HEK293 (cell line): ENCODE data around the gene MTIF2.

ENCODE experiments used
- CTCF ChIA-PET: fragments of 350-600 bp; formaldehyde crosslinking; extraction: SDS; loops from one replicate; lab custom pipeline; 2021; ENCODE audit warnings: antibody characterized with exemption; lab: Yijun Ruan, JAX
- POLR2A ChIA-PET: fragments of 300-600 bp; formaldehyde crosslinking; extraction: SDS; loops from one replicate; lab custom pipeline; 2020; ENCODE audit warnings: antibody characterized with exemption, inconsistent platforms; lab: Yijun Ruan, JAX
- H3K27ac ChIP-seq: fragments of 200-500 bp; sonication (Bioruptor generic); 2 replicates; pipeline ENCODE4 v1.5.1; 2014; ENCODE audit warnings: low read depth, low read length, control low read depth, inconsistent platforms; ENCODE audit errors: extremely low read depth
- H3K36me3 ChIP-seq, 2 experiments: fragments of 200-500 bp in 1 of 2; sonication (Bioruptor generic) in 1 of 2; 1 replicate in 1 of 2; 2 replicates in 1 of 2; pipeline ENCODE4 v1.5.1; 2014 to 2017; ENCODE audit warnings: inconsistent platforms in 2 of 2, low read length in 2 of 2; ENCODE audit not compliant: control insufficient read depth in 2 of 2, insufficient read depth in 1 of 2
- H3K4me1 ChIP-seq: fragments of 200-500 bp; sonication (Bioruptor generic); 2 replicates; pipeline ENCODE4 v1.5.1; 2014; ENCODE audit warnings: mild to moderate bottlenecking, low read length, inconsistent platforms; ENCODE audit not compliant: control insufficient read depth, insufficient read depth
- H3K4me3 ChIP-seq: 2 replicates; pipeline ENCODE4 v1.5.1; 2011; ENCODE audit warnings: low read depth, mild to moderate bottlenecking, control low read depth, low read length, moderate library complexity
- H3K9me3 ChIP-seq: fragments of 200-500 bp; sonication (Bioruptor generic); 2 replicates; pipeline ENCODE4 v1.5.1; 2014; ENCODE audit warnings: low read depth, low read length, inconsistent platforms; ENCODE audit not compliant: control insufficient read depth, insufficient read depth
- AEBP2 ChIP-seq: fragments of 450-650 bp; formaldehyde crosslinking; IDR thresholded peaks from 2 replicates; pipeline ENCODE4 v1.5.1; 2016; ENCODE audit warnings: missing biosample characterization, missing genetic modification characterization, borderline replicate concordance
- BCL11A ChIP-seq: fragments of 450-650 bp; formaldehyde crosslinking; IDR thresholded peaks from 2 replicates; pipeline ENCODE4 v1.5.1; 2016; ENCODE audit warnings: low read depth, missing biosample characterization, missing genetic modification characterization
- GLIS2 ChIP-seq: fragments of 450-650 bp; formaldehyde crosslinking; IDR thresholded peaks from 2 replicates; pipeline ENCODE4 v1.5.1; 2016; ENCODE audit warnings: missing biosample characterization, missing genetic modification characterization
- HOXC10 ChIP-seq: sonication (generic); formaldehyde crosslinking; IDR thresholded peaks from 2 replicates; pipeline ENCODE4 v1.8.1; 2023; ENCODE audit warnings: mild to moderate bottlenecking, missing genetic modification reagents
- SP7 ChIP-seq: fragments of 450-650 bp; formaldehyde crosslinking; IDR thresholded peaks from 2 replicates; pipeline ENCODE4 v1.5.1; 2016; ENCODE audit warnings: missing biosample characterization, missing genetic modification characterization
- WT1 ChIP-seq: fragments of 450-650 bp; formaldehyde crosslinking; IDR thresholded peaks from 2 replicates; pipeline ENCODE4 v1.5.1; 2016; ENCODE audit warnings: missing biosample characterization, missing genetic modification characterization
- YY2 ChIP-seq: fragments of 450-650 bp; formaldehyde crosslinking; IDR thresholded peaks from 2 replicates; pipeline ENCODE4 v1.5.1; 2016; ENCODE audit warnings: missing biosample characterization, missing genetic modification characterization
- ZFP3 ChIP-seq: fragments of 450-650 bp; formaldehyde crosslinking; IDR thresholded peaks from 2 replicates; pipeline ENCODE4 v1.5.1; 2016; ENCODE audit warnings: low read depth, missing biosample characterization, missing genetic modification characterization
- ZNF132 ChIP-seq: fragments of 450-650 bp; formaldehyde crosslinking; IDR thresholded peaks from 2 replicates; pipeline ENCODE4 v1.5.1; 2017; ENCODE audit warnings: missing biosample characterization, missing genetic modification characterization, borderline replicate concordance
- ZNF148 ChIP-seq: fragments of 450-650 bp; formaldehyde crosslinking; IDR thresholded peaks from 2 replicates; pipeline ENCODE4 v1.5.0; 2017; ENCODE audit warnings: missing biosample characterization, missing genetic modification characterization, borderline replicate concordance
- ZNF18 ChIP-seq: fragments of 450-650 bp; formaldehyde crosslinking; IDR thresholded peaks from 2 replicates; pipeline ENCODE4 v1.5.1; 2016; ENCODE audit warnings: missing biosample characterization, missing genetic modification characterization
- ZNF221 ChIP-seq: fragments of 450-650 bp; formaldehyde crosslinking; IDR thresholded peaks from 2 replicates; pipeline ENCODE4 v1.5.1; 2017; ENCODE audit warnings: missing biosample characterization, missing genetic modification characterization, borderline replicate concordance
- ZNF223 ChIP-seq: fragments of 450-650 bp; formaldehyde crosslinking; IDR thresholded peaks from 2 replicates; pipeline ENCODE4 v1.5.1; 2016; ENCODE audit warnings: missing biosample characterization, missing genetic modification characterization
- ZNF324 ChIP-seq: fragments of 450-650 bp; formaldehyde crosslinking; IDR thresholded peaks from 2 replicates; pipeline ENCODE4 v1.5.1; 2016; ENCODE audit warnings: missing biosample characterization, missing genetic modification characterization
- ZNF354C ChIP-seq: fragments of 450-650 bp; formaldehyde crosslinking; IDR thresholded peaks from 2 replicates; pipeline ENCODE4 v1.5.1; 2016; ENCODE audit warnings: missing biosample characterization, missing genetic modification characterization, low read depth, borderline replicate concordance
- ZNF37A ChIP-seq: fragments of 450-650 bp; IDR thresholded peaks from 2 replicates; pipeline ENCODE4 v1.5.1; 2018; ENCODE audit warnings: missing biosample characterization, missing genetic modification characterization
- ZNF404 ChIP-seq: fragments of 450-650 bp; formaldehyde crosslinking; IDR thresholded peaks from 2 replicates; pipeline ENCODE4 v1.5.1; 2017; ENCODE audit warnings: missing biosample characterization, missing genetic modification characterization
- ZNF48 ChIP-seq: fragments of 450-650 bp; formaldehyde crosslinking; IDR thresholded peaks from 2 replicates; pipeline ENCODE4 v1.5.1; 2016; ENCODE audit warnings: missing biosample characterization, missing genetic modification characterization
- ZNF561 ChIP-seq: fragments of 450-650 bp; IDR thresholded peaks from 2 replicates; pipeline ENCODE4 v1.5.1; 2018; ENCODE audit warnings: missing biosample characterization, missing genetic modification characterization, borderline replicate concordance
- ZNF76 ChIP-seq: fragments of 450-650 bp; formaldehyde crosslinking; IDR thresholded peaks from 2 replicates; pipeline ENCODE4; 2016; ENCODE audit warnings: low read depth, missing biosample characterization, missing genetic modification characterization, borderline replicate concordance
- TF ChIP-seq, protein P1 (sequence below): fragments of 450-650 bp; formaldehyde crosslinking; IDR thresholded peaks from 2 replicates; pipeline ENCODE4 v1.5.1; 2016; ENCODE audit warnings: missing biosample characterization, missing genetic modification characterization, low read depth
- TF ChIP-seq, protein P2 (sequence below): fragments of 450-650 bp; formaldehyde crosslinking; IDR thresholded peaks from 2 replicates; pipeline ENCODE4 v1.5.1; 2016; ENCODE audit warnings: missing biosample characterization, missing genetic modification characterization

The MTIF2 gene, protein sequence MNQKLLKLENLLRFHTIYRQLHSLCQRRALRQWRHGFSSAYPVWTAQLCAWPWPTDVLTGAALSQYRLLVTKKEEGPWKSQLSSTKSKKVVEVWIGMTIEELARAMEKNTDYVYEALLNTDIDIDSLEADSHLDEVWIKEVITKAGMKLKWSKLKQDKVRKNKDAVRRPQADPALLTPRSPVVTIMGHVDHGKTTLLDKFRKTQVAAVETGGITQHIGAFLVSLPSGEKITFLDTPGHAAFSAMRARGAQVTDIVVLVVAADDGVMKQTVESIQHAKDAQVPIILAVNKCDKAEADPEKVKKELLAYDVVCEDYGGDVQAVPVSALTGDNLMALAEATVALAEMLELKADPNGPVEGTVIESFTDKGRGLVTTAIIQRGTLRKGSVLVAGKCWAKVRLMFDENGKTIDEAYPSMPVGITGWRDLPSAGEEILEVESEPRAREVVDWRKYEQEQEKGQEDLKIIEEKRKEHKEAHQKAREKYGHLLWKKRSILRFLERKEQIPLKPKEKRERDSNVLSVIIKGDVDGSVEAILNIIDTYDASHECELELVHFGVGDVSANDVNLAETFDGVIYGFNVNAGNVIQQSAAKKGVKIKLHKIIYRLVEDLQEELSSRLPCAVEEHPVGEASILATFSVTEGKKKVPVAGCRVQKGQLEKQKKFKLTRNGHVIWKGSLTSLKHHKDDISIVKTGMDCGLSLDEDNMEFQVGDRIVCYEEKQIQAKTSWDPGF

GRCh38 chr2:55268907-55269644 lies at the start of gene MTIF2:
Gene MTIF2 (minus strand): TSS chr2:55269231. CDS start chr2:55263858, 5,373 bp downstream.
- H3K36me3 ChIP-seq, result peaks cover 21 to 26% of the 10 kb centered on the region in 2 experiments
- H3K27ac ChIP-seq, result peak within 1 kb of the TSS; percentile 75
- CTCF ChIA-PET, result interaction anchor here (1.2 kb wide), 1 partner anchor 163 kb away, joined by 3 read pairs; no protein-coding TSS in a partner anchor
- H3K9me3 ChIP-seq, result no peaks in the 10 kb centered on the region
- H3K4me3 ChIP-seq, result peak within 1 kb of the TSS; percentile 60
- POLR2A ChIA-PET, result interaction anchor here (0.8 to 1.2 kb wide), 3 partner anchors 37 to 219 kb away, joined by 3 to 4 read pairs (median 3); partner anchors contain the start of genes CCDC88A, CLHC1, RPS27A and RTN4
- no peaks in the 10 kb centered on the region for H3K4me1 ChIP-seq
- TF ChIP-seq ZNF324 (tag by site-specific recombination), result peak; percentile 62
- no peak for TF ChIP-seq BCL11A
- TF ChIP-seq YY2 (tag by site-specific recombination), result peak; percentile 34; the same call in 1 of the 2 replicates
- no peak; the same call in 1 of the 2 replicates for TF ChIP-seq ZFP3
- peak; percentile 30; the same call in 1 of the 2 replicates for TF ChIP-seq WT1 (tag by site-specific recombination)
- TF ChIP-seq ZNF148 (tag by site-specific recombination), result no peak
- TF ChIP-seq ZNF37A (tag by site-specific recombination), result no peak
- TF ChIP-seq ZNF18 (tag by site-specific recombination), result no peak
- TF ChIP-seq ZNF223 (tag by site-specific recombination), result no peak
- no peak for TF ChIP-seq ZNF221 (tag by site-specific recombination)
- TF ChIP-seq, protein P1, sequence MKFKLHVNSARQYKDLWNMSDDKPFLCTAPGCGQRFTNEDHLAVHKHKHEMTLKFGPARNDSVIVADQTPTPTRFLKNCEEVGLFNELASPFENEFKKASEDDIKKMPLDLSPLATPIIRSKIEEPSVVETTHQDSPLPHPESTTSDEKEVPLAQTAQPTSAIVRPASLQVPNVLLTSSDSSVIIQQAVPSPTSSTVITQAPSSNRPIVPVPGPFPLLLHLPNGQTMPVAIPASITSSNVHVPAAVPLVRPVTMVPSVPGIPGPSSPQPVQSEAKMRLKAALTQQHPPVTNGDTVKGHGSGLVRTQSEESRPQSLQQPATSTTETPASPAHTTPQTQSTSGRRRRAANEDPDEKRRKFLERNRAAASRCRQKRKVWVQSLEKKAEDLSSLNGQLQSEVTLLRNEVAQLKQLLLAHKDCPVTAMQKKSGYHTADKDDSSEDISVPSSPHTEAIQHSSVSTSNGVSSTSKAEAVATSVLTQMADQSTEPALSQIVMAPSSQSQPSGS (tag by site-specific recombination), result no peak
- no peak for TF ChIP-seq HOXC10 (CRISPR knock-in tag)
- no peak for TF ChIP-seq ZNF354C (tag by site-specific recombination)
- TF ChIP-seq ZNF132, result no peak
- TF ChIP-seq AEBP2 (tag by site-specific recombination), result no peak
- TF ChIP-seq SP7 (tag by site-specific recombination), result peak; percentile 85
- TF ChIP-seq ZNF561, result peak; percentile 83
- no peak for TF ChIP-seq ZNF404 (tag by site-specific recombination)
- TF ChIP-seq, protein P2, sequence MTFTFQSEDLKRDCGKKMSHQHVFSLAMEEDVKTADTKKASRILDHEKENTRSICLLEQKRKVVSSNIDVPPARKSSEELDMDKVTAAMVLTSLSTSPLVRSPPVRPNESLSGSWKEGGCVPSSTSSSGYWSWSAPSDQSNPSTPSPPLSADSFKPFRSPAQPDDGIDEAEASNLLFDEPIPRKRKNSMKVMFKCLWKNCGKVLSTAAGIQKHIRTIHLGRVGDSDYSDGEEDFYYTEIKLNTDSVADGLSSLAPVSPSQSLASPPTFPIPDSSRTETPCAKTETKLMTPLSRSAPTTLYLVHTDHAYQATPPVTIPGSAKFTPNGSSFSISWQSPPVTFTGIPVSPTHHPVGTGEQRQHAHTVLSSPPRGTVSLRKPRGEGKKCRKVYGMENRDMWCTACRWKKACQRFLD (tag by site-specific recombination), result no peak
- peak; percentile 97 for TF ChIP-seq GLIS2
- peak; percentile 83 for TF ChIP-seq ZNF76 (tag by site-specific recombination)
- no peak for TF ChIP-seq ZNF48 (tag by site-specific recombination)
